ENCODE results near the gene C12orf57.

Gene C12orf57

DNA sequence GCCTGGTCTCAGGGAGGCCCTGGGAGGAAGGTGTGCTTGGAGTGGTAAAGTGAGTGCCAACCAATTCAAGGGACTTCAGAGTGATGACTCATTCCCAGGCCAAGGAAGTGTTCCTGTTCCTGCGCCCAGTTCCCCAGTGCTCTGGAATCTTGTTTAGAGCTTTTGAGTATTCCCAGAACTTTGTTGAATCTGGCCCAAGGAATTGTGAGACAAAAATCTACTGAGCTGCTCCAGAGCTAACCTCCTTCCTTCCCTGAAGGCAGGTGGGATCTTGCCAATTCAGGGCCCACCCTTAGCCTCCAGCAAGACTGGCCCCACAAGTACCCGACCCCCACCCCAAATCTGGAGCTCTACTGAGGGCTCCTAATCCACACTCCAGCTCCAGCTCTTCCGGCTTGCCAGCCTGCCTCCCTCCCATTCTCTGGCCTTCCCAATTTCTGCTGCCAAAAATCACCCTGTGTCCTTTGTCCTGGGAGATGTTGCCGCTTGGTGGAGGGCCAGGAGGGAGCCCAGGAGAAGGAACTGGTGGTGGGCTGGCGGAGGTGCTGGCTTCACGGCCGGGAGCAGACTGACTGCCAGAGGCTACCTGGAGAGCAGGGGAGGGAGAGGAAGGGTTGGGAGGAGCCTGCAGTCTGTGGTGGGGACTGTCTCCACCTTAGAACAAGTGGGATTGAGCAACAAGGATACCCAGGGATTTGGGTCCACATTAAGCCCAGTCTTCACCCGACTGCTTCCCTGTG, 18.1 kb upstream of the C12orf57 start:
- TF ChIP-seq, protein P1, sequence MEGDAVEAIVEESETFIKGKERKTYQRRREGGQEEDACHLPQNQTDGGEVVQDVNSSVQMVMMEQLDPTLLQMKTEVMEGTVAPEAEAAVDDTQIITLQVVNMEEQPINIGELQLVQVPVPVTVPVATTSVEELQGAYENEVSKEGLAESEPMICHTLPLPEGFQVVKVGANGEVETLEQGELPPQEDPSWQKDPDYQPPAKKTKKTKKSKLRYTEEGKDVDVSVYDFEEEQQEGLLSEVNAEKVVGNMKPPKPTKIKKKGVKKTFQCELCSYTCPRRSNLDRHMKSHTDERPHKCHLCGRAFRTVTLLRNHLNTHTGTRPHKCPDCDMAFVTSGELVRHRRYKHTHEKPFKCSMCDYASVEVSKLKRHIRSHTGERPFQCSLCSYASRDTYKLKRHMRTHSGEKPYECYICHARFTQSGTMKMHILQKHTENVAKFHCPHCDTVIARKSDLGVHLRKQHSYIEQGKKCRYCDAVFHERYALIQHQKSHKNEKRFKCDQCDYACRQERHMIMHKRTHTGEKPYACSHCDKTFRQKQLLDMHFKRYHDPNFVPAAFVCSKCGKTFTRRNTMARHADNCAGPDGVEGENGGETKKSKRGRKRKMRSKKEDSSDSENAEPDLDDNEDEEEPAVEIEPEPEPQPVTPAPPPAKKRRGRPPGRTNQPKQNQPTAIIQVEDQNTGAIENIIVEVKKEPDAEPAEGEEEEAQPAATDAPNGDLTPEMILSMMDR (IDR thresholded peaks at IDR 0.05; ENCODE audit: low read depth, low read length) = no peak
- H3K4me3 ChIP-seq (replicated peaks in 1 of 2; ENCODE audit: low read depth in 2 of 2, low read length in 2 of 2) = peak overlapping the region; percentile 79 to 89
- DNase-seq (ENCODE audit: low read depth in 2 of 2) = peak; percentile 78 to 95

DNA sequence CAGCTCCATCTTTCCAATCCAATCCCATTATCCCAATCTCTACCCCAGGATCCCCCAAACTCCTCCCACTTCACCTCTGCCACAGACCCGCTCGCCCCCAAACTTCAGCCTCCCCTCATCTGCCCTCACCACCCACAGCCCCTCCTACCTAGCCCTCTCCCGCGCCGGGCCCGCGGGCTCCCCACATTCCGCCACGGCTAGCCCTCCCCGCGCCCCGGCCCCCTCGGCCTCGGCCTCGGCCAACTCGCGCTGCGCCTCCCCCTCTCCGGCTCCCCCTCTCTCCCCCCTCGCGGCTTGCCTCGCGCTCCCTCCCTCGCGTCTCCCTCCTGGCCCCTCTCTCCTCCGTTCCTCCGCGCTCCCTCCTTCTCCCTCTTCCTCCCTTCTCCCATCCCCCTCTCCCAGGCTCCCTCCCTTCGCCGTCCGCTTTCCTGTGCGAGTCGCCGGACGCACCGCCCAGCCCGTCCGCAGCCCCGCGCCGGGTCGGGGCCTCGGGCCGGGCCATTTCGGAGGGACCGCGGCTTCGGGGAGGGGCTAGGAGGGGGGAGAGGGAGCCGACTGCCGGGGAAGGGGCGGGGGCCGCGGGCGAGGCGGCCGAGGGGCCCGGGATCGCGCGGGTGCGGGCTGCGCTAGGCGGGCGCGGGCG, 16.3 kb upstream of the C12orf57 start, which contains the start of gene ATN1:
TSS of gene ATN1 (plus strand) at position 581 of the 643 bp plus-strand sequence. CDS start 6,043 bp downstream, outside the sequence.
- peak; percentile 75 to 92 for DNase-seq (ENCODE audit: low read depth in 2 of 2)
- TF ChIP-seq, protein P1 (IDR thresholded peaks at IDR 0.05; ENCODE audit: low read depth, low read length) = no peak
- H3K4me3 ChIP-seq (replicated peaks in 1 of 2; ENCODE audit: low read depth in 2 of 2, low read length in 2 of 2) = peak within 1 kb of the TSS; percentile 79 to 89

DNA sequence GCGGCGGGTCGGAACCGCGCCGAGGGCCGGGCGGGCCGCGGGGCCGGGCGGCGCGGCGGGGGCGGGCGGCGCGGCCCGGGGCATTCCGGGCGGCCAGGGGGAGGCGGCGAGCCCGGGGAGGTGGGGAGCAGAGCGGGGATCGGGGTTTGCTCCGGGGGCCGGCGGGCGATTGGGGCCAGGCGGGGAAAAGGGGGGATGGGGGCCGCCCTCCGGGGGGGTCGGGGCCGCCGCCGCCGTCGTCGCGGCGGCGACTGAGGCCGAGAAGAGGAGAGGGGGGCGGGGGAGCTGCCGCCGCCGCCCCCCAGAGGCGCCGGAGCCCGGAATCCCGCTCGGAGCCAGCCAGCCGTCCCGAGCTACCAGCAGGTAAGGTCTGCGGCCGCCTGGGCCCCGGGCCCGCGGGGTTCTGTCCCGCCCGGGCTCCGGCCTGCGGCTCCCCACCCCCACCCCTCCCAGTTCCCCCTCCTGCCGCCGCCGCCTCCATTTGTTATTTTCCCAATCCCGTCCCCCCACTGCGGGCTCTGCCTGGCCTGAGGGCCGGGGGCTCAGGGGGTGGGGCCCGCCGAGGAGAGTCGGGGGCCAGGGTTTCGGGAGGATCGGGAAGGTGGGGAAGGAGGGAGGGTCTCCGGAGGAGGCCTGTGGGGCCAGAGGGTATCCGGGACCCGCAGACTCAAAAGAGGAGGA, 15.7 kb upstream of the C12orf57 start:
- H3K4me3 ChIP-seq (replicated peaks in 1 of 2; ENCODE audit: low read depth in 2 of 2, low read length in 2 of 2) = peak overlapping the region; percentile 79 to 89
- TF ChIP-seq, protein P1 (IDR thresholded peaks at IDR 0.05; ENCODE audit: low read depth, low read length) = no peak
- DNase-seq (ENCODE audit: low read depth in 2 of 2) = no peak

DNA sequence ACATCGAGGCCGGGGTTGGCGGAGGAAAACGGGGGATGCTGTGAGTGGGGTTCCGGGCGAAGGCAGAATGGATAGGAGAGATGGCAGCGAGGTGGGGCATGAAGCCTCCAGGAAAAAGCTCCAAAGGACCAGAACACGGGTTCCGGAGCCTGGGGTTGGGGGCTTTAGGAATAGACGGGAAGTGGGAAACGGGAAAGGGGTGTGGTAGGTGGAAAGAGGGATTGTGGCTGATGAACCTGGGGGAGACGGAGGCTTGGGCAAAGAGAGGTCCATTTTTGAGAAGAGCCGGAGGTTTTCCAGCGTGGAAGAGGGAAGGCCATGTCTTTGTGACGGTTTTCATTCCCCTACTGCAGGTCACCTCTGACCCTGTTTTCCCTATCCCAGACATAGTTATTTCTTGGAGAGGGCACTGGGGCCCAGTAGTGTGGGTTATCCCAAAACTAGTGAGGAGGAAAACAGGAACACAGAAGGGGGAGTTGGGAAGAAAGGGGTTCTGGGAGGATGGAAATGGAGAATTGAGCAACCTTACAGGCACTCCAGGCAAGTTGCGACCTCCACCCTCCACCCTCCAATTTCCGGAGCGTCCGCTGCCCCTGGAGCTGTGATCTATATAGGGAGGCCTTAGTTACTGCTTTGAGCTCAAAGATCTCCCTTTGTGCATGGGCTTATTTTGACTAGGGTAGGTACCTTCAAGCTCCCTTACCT, 15.0 kb upstream of the C12orf57 start:
- DNase-seq (ENCODE audit: low read depth in 2 of 2) = no peak
- TF ChIP-seq, protein P1 (IDR thresholded peaks at IDR 0.05; ENCODE audit: low read depth, low read length) = no peak
- peak overlapping the region; percentile 79 to 89 for H3K4me3 ChIP-seq (replicated peaks in 1 of 2; ENCODE audit: low read depth in 2 of 2, low read length in 2 of 2)

DNA sequence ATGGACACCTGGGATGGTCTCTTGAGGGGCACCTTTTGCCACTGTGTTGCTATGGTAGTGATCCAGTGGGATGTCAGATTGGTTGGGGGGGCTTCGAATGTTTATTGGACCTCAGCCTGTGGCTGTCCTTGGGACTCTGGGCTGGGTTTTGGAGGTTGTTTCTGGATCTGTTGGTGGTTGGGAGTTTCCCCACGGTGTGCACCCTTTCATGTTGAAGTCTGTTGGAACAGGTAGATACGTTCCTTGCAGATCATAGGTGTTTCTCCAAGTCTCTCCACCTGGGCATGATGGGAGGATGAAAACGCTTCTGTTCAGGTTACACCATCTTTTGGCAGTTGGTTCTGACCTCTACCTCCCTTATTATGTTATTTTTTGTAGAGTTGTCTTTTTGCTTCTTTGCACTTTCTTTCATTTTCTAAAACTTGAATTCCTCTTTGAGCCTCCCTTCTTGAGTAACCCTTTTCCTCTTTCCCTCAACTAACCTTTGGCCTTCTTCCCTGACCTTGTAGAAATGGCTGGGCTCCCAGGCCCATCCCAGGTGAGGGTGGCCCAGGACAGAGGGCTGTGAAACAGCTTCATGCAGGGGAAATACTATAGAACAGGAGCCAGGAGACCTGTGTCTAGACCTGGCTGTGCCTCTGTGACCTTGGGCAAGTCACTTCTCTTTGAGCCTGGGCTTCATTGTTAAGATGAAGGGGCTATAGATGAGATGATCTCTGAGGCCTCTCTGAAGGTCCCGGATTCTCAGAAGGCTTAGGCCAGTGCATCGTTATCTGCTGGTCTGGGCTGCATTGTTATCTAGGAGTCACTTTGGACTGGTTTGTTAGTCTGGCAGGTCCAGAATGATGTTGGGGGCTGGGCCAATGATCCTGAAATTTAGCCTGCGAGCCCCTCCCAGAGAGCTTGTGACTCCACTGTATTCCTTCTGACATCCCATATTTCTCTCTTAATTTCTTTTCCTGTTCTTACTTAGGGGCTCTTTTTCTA, 14.1 kb upstream of the C12orf57 start:
- TF ChIP-seq, protein P1 (IDR thresholded peaks at IDR 0.05; ENCODE audit: low read depth, low read length) = no peak
- H3K4me3 ChIP-seq (replicated peaks in 1 of 2; ENCODE audit: low read depth in 2 of 2, low read length in 2 of 2) = peak overlapping the region; percentile 79 to 89
- no peak for DNase-seq (ENCODE audit: low read depth in 2 of 2)
